IPS DF 19.7 (cell line): ENCODE measurements around the gene YPEL3.

Experiments used
- DNase-seq: peaks from one replicate; pipeline ENCODE4 v3.0.0-alpha.2; 2013; ENCODE audit warnings: low read depth, low spot score

Gene YPEL3

DNA sequence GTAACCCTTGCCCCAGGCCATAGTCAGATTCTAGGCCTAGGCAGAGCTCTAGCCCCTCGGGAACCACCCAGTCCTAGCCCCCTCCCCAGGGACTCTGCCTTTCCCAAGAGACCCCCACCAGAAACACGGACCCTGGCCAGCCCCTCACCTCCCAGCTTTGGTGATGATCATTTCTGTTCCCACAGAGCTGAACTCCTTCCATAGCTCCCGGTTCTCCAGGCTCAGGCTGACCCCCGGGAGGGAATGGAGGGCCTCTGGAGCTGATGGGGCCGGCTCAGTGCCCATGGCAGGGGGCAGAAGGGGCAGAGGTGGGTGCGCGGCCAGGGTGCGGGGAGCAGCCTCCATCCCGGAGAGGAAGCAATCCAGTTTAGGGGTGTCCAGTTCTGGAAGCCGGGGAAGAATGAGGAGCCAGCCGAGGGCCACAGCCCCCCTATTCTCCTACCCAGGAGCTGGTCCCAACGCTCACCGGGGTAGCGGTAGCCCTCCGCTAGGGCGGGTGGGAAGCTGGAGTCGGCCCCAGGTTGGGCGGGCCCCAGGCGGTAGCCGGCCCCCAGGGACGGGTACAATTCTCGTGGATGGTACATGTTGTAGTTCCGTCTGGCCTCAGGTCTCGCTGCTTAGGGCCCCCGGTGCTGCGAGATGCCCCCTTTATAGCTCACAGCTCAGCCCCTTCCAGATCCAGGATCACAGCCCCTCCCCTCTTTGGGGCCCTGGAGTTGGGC, 5.2 kb downstream of the YPEL3 start:
- DNase-seq = no peak

GRCh38 chr16:30088832-30089624, 7.0 kb downstream of the YPEL3 start:
- DNase-seq = no peak

DNA sequence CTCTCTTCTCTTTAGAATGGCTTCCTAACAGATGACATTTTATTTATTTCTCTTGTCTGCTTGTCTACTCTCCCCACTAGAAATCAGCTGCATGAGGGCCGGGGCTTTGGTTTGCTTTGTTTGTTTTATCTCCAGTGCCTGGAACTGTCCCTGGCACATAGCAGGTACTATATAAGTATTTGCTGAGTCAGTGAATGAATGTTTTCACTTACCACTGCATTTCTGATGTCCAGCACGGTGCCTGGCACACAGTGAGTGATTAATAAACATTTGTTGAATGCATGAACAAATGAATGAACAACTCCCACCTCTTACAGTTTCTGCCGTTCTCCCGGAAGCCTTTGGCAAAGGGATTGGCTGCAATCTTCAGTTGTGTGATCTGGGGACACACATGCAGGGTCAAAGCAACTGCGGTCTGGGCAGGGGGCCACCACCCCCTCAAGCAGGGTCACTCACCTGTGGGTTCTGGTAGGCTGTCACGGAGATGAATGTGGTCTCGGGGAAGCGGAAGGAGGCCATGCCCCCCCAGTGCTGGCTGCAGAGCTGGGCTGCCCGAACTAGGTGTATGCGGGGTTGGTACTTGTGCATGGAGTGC, 7.7 kb downstream of the YPEL3 start:
- DNase-seq = no peak

- DNase-seq = no peak
These were observed 8.7 kb downstream of the YPEL3 start for GRCh38 chr16:30087181-30087898.

- DNase-seq = no peak
These were observed 9.5 kb downstream of the YPEL3 start for GRCh38 chr16:30086291-30087140.

GRCh38 chr16:30085820-30086219, 10.2 kb downstream of the YPEL3 start:
- no peak for DNase-seq

DNA sequence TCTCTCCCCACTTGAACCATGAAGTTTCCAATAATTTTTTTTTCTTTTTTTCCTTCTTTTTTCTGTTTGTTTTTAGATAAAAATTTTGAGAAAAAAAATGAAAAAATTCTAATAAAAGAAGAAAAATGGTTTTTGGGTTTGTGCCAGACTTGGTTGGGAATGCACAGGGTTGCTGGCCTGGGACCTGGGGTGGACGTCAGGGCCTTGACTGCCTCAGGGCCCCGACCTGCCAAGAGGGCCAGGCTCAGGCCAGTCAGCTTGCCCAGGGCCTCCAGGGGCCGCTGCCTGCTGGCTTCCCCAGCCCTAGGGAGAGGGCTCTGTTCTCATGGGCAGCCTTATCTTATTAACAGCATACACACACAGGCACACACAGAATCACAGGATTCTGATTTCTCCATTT, 10.8 kb downstream of the YPEL3 start:
- DNase-seq = no peak

- DNase-seq = no peak
These were observed 11.2 kb downstream of the YPEL3 start for GRCh38 chr16:30084816-30085159.

DNA sequence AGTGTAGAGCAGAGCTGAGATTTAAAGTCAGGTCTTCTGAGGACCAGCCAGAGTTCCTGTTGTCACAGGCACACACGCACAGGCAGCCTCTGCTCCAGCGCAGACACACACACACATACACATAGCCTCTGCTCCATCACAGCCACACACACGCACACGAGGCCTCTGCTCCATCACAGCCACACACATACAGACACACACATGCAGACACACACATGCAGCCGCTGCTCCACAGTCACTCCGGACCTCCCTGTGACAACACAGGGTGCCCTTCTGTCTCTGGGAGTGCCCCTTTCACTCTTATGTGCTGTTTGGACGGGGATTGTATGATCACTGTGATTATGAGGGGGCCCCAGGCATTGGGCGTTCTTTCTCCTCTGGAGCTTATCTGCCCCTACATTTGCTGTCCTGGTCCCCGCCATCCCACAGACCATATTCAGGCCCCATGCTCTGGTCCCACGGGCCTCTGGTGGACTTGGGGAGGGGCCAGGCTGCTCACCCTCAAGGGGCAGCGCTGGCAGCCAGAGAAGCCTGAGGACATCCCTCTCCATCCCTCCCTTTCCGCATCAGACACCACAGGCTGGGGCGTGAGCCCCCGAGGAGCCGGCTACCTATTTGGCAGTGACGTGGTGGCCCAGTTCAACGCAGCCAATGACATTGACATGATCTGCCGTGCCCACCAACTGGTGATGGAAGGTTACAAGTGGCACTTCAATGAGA, 11.8 kb downstream of the YPEL3 start:
- DNase-seq = no peak

DNA sequence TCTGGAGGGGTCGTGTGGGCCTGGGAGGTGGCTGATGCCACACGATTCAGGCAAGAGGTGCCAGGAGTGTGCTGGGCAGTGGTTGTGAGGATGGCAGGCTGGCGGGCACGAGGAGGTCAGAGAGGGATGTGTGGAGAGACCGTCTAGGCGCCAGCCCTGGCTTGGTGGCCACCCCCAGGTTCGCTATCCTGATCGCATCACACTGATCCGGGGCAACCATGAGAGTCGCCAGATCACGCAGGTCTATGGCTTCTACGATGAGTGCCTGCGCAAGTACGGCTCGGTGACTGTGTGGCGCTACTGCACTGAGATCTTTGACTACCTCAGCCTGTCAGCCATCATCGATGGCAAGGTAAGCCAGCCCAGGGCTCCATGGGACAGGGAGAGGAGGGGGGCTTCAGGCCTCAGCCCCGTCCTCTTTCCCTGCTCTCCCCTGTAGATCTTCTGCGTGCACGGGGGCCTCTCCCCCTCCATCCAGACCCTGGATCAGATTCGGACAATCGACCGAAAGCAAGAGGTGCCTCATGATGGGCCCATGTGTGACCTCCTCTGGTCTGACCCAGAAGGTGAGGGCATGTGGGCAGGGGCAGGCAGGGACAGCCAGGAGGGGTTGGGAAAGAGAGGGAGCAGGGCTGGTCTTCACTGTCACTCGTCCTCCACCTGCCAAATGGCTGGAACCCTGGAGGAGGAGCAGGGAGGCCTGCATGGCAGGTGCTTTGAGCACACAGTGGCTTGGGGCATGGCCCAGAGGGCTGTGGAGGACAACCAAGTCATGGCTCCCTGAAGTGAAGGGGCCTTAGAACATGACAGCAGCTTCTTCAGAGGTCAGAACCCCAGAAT, 12.6 kb downstream of the YPEL3 start:
- no peak for DNase-seq

DNA sequence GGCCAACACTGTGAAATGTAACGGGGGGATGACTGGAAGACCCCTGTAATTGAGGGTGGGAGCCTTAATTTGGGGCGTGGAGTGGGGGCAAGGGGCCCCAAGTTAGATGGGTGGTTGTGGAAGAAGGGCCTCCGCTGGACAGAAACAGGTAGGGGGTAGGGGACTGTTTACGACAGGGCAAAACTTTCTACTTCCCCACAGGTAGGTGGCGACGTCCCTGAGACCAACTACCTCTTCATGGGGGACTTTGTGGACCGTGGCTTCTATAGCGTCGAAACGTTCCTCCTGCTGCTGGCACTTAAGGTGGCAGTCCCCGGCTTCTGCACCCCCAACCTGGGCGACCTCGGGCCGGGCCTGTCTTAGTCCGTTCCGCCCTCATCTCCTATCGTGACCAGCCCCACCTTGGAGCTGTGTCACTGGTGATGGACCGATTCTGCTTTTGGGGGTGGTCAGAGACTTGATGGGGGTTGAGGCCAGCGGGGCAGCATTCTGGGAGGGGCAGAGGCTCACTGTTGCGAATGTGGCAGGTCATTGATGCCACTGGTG, 13.4 kb downstream of the YPEL3 start:
- DNase-seq = no peak

- no peak for DNase-seq
These were observed 16.5 kb downstream of the YPEL3 start for GRCh38 chr16:30079480-30079879.

DNA sequence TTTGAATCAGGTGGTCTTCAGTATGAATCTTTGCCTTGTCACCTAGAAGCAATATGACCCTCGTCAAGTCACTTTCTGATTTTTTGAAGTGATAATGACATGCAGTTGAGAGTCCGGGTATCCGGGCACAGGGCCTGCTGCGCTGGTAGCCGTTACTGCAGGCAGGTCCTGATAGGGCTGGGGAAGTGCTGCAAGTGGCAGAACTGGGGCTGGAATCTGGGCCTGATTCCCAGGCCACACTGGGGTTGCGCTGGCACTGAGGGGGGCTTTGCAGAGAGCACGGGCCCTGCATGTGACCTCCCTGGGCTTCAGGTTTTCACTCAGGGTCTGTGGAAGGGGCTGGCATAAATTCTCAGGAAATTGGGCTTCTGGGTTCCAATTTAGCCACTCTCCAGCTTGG, 17.3 kb downstream of the YPEL3 start:
- no peak for DNase-seq

- no peak for DNase-seq
These were observed 18.4 kb downstream of the YPEL3 start for GRCh38 chr16:30077656-30078055.

DNA sequence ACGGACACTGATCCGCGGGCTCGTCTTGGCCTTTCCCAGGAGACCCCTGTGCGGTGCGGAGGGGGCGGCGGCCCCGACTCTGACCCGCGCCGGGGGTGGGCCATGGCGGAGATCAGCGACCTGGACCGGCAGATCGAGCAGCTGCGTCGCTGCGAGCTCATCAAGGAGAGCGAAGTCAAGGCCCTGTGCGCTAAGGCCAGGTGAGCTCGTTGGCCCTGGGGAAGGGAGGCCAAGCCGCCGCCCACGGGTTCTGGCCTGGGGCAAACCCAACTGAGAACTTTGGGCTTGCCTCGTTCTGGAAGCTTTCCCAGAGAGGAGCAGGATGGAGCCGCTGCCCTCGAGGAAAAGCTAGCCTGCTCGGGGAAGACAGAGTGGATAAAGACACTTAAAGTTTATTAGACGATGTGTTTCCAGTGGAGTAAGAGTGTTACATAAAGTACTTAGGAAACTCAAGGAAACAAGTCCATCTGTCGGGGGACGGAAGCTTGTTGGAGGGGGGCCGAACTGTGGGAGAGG, 19.7 kb downstream of the YPEL3 start:
- DNase-seq = no peak

DNA sequence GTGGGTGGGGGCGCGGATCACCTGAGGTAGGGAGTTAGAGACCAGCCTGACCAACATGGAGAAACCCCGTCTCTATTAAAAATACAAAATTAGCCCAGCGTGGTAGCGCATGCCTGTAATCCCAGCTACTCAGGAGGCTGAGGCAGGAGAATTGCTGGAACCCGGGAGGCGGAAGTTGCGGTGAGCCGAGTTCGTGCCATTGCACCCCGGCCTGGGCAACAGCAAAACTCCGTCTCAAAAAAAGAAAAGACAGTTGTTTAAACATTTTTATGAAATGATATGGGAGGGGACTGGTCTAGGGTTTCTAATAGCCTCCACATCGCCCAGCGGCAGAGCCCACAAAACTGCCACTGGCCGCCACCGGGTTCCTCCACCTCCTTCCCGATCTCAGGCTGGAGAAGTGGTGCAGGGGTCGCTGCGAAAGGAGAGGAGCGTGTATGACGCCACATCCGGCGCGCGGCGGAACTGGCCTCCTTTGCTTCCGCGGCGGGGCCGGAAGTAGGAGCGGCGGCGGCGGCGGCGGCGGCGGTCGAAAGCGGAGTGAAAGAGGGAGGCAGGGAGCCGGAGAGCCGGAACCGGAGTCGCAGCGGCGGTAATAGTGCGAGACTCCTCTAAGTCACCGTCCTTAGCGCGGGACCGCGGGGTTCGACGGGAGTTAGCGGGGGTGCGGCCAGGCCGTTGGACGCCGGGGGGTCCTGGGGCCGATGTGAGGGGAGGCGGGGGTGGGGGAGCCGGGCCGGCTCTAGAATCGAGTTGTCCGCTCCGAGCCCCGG, 20.3 kb downstream of the YPEL3 start, which contains the start of gene PPP4C:
TSS of gene PPP4C (plus strand) at position 492 of the 773 bp plus-strand sequence. CDS start 384 bp downstream, outside the sequence.
- no peak for DNase-seq

GRCh38 chr16:30070490-30070889, 25.5 kb downstream of the YPEL3 start:
- no peak for DNase-seq
